NCI-H774 (cell line): ENCODE results near the gene AP2S1.
"Not testable (repeated sequence)": the region's sequence is repeated elsewhere in the genome, so short reads cannot be mapped to it uniquely, and the experiment has no call there.

Source experiments
- DNase-seq: peaks from one replicate; lab custom pipeline; 2025; lab: John Stamatoyannopoulos, UW

The AP2S1 gene

DNA sequence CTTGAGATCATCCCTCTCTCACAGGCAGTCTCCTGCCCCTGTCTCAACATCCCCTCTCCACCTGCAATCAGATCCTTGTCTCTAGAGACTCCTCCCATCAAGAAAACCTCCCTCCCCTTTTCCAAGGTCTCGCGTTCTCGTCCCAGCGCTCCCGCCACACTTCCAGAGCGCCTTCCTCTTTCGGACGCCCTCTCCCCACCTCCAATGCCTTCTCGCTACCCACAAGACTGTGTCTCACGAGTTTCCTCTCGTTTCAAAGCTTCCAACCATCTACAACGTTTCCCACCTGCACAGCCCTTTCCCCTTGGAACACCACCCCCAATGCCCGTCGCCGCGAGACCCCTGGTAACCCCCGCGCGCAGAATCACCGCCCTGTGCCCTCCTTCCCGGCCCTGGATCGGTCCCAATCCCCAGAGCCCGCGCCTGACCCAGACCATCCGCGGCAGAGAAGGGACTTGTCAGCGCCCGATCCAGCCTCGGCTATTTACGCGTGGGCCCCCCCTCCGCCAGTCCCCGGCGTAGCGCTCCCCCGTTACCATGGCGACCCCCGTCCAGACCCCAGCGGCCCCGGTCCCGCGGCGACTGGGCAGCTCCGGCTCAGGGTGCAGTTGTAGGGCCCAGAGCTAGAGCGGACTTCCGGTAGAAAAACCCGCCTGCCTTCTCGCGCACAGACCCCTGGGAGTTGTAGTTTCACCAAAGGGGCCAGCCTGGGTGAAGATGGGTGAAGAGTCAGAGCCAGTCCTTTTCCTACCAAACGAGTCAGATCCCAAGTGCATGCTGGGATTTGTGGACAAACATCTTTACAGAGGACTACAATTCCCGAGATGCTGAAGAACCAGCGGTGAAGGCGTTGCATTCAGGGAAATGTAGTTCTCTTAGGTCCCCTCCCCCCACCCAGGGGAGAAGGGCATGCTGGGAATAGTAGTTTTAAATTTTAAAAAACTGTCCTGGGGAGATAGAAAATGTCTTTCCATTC lies at the start of gene AP2S1:
Gene AP2S1, minus strand, starts transcription at position 619 of the 976 bp plus-strand sequence. Its CDS starts 80 bp downstream, at position 539.
- peak; percentile 99 for DNase-seq

DNA sequence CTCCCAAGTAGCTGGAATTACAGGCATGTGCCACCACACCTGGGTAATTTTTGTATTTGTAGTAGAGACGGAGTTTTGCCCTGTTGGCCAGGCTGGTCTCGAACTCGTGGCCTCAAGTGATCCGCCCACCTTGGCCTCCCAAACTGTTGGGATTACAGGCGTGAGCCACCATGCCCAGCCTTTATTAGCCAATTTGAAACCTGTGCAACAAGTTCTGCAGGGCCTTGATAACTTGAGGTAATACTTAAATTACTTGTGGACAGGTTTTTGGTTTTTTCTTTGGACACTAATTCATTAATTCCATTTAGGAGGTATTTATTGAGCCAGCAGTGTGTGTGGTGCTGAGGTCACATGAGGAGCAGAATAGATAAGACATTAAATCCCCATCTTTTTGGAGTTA lies 49.7 kb upstream of the AP2S1 start:
- no peak for DNase-seq

DNA sequence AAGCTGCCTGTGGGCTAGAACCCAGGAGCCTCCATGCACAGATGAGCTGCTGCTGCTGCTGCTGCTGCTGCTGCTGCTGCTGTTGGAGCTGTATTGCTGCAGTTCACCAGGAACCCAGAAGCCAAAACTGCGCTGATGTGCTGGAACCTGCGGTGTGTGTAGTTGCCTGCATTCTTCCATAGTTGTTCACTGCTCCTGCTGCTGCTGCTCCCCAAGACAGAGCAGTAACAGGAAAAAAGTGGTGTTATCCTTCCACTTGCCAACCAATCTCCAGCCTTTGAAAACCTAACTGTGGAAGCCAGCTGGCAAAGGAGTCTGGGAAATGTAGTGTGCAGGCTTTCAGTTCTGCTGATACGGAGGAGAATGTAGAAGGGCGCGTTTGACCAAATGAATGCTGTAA lies 48.1 kb upstream of the AP2S1 start:
- DNase-seq = no peak

- DNase-seq = no peak
Measured at GRCh38 chr19:46896076-46896794, 45.6 kb upstream of the AP2S1 start.

GRCh38 chr19:46892252-46893179 lies 41.9 kb upstream of the AP2S1 start:
- DNase-seq = no peak

DNA sequence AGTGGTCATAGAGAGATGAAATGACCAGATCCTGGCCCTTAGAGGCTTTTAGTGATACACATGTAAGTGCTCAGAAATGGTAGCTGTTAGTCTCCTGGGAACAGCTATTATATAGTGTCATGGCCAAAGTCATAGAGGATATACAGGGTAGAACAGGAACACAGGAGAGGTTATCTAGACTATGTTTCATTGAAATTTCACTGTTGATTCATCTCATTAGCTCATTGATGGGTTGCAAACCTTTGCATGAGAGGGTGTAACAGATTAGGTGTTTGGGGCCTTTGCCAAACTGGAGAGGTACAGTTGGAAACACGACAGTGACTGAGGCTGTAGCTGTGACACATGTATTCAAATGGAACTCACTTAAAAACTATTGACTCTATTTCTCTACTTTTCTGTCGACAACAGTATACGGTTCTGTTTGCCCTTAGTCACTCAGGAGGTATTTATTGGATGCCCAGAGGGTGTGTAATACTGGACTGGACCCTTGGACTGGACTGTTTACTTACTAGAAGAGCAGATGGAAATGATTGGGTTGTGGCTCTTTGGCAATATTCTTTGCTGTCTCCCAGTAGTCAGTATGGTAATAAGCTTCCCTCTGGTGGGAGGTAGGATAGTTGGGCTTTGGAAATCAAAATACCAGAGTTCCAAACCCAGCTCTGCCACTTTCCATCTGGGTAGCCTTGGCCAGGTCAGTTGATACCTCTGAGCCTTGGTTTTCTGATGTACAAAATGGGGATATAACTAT lies 40.0 kb upstream of the AP2S1 start:
- DNase-seq = no peak

DNA sequence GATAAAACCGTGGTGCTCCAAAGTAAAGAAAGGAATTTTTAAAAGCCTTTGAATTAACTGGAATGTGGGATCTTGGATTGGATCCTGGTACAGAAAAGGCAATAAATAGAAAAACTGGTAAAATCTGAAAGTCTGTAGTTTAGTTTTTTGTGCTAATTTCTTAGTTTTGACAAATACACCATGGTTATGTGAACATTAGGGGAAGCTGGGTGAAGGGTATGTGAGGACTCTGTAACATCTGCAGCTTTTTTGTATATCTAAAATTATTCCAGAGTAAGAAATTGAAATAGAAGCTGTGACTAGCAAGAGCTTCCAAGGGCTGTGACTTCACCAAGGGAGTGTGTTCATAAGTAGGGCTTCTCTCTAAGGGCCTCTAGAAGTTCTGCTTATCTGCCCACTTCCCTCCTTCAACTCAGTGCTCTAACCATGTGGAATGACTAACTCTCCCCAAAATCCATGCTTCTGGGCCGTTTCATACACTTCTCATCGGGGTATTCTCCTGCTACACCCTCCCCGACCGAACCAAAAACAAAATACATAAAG lies 36.7 kb upstream of the AP2S1 start:
- DNase-seq = no peak

DNA sequence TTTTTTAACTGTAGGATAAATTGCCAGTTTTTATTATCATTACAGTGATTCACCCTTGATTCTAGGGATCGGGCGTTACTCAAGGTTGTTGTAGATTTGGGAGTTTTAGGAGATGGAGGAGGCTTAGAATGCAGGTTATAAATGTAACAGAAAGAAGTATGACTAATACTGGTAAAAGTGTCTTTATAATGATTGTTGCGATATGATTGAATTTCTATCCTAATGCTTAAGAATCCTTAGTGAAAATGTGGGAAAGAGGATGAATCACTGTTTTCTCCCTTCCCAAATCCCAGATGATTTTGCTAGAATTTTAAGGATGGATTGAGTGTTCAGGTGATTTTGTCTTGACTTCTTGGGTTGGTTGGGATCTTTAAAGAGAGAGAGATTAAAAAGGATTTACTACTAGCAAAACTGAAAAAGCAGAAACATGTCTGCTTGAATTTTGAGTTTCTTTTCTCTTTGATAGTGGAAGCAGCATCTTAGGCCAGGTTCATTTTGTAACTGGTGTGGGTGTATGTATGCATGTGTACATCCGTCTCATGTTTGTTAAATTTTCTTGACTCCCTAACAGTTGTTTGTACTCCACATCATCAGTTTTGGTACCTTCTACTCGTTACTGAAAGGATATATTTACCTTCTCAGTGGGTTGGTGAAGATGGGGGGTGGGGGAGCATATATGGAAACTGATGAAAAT lies 36.0 kb upstream of the AP2S1 start:
- no peak for DNase-seq

- DNase-seq = no peak
Measured at GRCh38 chr19:46885411-46885810, 34.8 kb upstream of the AP2S1 start.

DNA sequence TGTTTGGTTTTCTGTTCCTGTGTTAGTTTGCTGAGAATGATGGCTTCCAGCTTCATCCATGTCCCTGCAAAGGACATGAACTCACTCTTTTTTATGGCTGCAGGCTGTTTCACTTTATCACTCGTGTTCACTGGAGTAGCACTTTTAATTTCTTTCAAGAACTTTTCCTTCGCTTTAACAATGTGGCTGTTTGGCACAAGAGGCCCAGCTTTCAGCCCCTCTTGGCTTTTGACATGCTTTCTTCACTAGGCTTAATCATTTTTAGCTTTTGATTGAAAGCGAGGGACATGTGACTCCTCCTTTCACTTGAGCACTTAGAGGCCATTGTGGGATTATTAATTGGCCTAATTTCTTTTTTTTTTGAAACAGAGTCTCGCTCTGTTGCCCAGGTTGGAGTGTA lies 32.1 kb upstream of the AP2S1 start:
- DNase-seq = not testable (repeated sequence)

DNA sequence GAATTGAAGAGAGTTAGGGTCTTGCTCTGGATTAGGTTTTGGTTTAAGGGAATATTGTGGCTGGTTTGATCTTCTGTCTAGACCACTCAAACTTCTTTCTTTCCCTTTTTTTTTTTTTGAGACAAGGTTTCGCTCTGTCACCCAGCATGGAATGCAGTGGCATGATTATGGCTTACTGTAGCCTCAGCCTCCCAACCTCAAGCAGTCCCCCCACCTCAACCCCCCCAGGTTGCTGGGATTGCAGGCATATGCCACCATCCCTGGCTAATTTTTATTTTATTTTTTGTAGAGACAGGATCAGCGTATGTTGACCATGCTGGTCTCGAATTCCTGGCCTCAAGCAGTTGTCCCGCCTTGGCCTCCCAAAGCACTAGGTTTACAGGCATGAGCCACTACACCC lies 31.4 kb upstream of the AP2S1 start:
- DNase-seq = no peak

DNA sequence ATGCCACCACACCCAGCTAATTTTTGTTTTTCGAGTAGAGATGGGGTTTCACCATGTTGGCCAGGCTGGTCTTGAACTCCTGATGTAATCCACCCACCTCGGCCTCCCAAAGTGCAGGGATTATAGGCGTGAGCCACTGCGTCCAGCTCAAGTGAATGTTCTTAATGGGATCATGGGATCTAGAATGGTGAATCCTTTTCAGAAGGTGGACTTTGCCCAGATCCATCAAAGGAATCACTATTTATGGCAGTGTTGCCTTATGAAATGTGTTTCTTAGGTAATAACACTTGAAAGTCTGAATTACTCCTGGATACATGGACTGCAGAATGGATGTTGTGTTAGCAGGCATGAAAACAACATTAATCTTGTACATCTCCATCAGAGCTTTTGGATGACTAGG lies 30.4 kb upstream of the AP2S1 start:
- DNase-seq = no peak

- no peak for DNase-seq
Measured at GRCh38 chr19:46880431-46880830, 29.8 kb upstream of the AP2S1 start.

DNA sequence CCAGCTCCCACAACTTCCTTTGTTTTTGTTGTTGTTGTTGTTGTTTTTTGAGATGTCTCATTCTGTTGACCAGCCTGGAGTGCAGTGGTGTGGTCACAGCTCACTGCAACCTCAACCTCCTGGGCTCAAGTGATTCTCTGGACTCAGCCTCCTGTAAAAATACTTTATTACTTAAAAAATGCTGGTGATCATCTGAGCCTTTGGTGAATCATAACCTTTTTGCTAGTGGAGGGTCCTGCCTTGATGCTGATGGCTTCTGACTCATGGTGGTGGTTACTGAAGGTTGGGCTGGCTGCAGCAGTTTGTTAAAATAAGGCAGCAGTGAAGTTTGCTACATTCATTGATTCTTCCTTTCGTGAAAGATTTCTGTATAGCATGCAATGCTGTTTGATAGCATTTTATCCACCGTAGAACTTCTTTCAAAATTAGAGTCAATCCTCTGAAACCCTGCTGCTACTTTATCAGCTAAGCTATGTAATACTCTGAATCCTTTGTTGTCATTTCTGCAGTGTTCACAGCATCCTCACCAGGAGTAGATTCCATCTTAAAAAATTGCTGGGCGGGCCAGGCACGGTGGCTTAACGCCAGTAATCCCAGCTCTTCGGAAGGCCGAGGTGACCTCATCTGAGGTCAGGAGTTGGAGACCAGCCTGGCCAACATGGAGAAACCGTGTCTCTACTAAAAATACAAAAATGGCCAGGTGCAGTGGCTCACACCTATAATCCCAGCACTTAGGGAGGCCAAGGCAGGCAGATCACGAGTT lies 28.1 kb upstream of the AP2S1 start:
- no peak for DNase-seq

- DNase-seq = no peak
Measured at GRCh38 chr19:46875657-46876056, 25.0 kb upstream of the AP2S1 start.

DNA sequence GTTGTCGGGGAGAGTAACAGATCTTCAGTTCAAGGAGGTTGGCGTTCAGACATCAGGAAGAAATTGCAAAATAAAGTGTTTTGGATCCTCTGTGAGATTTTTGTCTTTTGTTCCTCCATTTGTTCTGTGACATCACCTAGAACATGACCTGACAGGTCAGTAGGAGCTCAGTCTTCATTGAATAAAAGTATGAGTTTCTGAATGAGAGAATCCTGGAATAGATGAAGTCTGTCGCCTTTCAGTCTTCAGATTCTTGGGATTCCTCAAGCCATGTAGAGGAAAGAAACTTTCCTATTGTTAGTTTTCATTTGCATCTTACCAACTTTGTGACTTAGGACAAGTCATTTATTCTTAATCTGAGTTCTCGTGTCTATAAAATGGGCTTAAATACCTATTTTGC lies 24.6 kb upstream of the AP2S1 start:
- DNase-seq = no peak

DNA sequence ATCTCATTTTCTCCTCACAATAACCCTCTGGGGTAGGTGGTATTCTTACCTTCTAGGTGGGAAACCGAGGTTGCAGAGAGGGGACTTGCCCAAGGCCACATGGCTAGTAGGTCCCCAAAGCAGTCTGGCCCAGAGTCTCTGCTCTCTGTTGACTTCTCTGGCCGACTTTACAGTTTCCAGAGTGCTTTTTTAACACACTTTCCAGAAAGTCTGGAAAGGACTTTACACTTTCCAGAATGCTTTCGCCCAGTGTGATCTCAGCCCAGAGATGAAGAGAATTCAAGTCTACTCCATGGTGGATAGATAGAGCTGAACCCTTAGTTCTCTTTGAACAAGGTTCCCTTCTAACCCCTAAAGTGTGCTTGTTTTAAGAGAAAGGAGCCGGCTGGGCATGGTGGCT lies 22.3 kb upstream of the AP2S1 start:
- DNase-seq = no peak

DNA sequence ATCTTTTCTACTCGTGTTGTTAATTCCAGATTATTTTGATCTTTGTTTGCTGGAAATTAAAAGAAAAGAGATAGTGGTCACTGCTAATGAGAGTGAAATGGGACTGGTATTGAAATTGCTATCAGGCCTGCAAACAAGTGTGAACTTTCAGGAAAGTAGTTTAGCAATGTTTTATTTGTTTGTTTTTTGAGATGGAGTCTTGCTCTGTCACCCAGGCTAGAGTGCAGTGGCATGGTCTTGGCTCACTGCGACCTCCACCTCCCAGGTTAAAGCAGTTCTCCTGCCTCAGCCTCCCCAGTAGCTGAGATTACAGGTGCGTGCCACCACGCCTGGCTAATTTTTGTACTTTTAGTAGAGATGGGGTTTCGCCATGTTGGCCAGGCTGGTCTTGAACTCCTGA lies 20.5 kb upstream of the AP2S1 start:
- not testable (repeated sequence) for DNase-seq

- DNase-seq = no peak
Measured at GRCh38 chr19:46868025-46868802, 17.6 kb upstream of the AP2S1 start.
